HG02759 (cell line): ENCODE measurements around the gene BTG1.
"Not testable (repeated sequence)": the region's sequence is repeated elsewhere in the genome, so short reads cannot be mapped to it uniquely, and the experiment has no call there.

ENCODE experiments used
- ATAC-seq: cut with Tn5 transposase; IDR thresholded peaks from one replicate; pipeline ENCODE4 v1.9.1; 2021; ENCODE audit warnings: mild to moderate bottlenecking, moderate library complexity; ENCODE audit not compliant: unreplicated experiment

Gene BTG1

DNA sequence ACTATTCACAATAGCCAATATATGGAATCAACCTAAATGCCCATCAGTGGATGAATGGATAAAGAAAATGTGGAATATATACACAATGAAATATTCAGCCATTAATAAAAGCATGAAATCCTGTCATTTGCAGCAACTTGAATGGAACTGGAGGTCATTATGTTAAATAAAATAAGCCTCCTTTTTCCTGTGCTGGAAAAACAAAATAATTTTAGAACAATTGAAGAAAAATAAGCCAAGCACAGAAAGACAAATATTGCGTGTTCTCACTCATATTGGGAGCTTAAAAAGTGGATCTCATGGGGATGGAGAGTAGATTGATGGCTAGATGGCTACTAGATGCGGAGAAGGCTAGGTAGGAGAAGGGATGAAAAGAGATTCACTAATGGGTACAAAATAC, 6.3 kb upstream of the BTG1 start:
- no peak for ATAC-seq

DNA sequence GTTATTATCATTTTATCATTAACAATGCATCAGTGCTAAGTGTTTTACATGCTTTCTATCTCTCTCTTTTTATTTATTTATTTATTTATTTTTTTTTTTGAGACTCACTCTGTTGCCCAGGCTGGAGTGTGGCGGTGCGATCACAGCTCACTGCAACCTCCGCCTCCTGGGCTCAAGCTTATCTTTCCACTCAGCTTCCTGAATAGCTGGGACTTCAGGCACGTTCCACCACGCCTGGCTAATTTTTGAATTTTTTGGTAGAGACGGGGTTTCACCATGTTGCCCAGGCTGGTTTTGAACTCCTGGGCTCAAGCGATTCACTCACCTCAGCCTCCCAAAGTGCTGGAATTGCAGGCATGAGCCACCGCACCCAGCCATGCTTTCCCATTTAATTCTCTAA, 3.9 kb upstream of the BTG1 start:
- ATAC-seq, result no peak

DNA sequence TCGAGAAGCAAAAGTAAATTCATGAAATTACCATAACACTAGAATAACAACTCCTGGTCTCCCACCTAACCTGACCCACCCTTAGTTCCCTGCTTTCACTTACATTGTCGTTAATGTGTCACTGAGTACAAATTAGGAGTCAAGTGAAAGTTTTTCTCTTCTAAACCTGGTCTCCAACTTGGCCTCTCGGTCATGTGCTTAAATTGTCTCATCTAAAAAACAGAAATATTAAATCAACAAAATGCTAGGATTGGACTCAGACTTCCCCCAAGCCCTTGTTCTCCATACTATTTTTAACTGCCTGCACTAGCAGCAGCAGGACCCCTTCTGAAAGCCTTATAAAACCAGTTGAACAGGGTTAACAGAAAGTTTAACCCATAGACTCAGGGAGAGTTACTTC, 1.8 kb upstream of the BTG1 start:
- no peak for ATAC-seq

DNA sequence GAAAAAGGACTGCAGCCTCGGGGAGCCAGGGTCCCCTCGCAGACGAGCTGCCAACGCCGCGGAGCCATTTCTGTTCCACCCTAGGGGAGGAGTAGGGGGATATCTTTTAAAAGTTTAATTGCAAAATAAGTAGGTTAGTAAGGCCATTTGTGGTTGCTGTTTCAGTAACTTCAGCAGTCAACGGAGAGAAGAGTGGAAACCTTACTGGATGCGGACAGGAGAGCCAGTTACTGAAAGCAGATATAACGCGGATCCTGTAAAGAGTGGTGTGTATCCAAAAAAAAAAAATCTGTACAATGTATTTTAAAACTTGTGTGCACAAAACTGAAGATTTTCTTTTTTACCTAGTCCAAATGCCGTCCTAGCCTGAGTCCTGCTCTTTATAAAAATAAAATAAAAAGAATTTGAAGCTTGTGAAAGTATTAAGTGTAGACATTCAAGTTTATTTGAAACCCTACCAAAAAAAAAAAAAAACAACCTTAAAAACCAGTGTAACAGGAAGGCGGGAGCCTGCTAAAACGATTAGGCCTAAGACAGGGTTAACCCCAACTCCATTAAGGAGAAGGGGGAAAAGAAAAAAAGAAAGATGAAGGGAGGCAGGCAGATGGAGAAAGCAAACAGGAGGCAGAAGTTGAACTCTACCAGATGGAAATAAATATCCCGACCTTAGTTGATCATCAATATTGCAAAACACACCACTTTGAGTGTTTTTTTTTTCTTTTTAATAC, 1.0 kb upstream of the BTG1 start:
- no peak for ATAC-seq

DNA sequence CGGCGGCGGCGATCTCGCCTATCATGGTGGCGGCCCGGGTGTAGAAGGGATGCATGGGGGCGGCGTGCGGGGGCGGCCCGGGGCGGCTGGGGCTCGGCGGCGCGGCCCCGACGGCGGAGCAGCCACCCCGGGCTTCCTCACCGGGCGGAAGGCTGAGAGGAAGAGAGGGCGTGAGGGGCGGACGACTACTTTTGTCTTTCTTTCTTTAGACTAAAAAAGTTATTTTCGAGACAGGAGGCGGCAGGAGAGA, 240 bp downstream of the BTG1 start:
- peak; percentile 7 for ATAC-seq

DNA sequence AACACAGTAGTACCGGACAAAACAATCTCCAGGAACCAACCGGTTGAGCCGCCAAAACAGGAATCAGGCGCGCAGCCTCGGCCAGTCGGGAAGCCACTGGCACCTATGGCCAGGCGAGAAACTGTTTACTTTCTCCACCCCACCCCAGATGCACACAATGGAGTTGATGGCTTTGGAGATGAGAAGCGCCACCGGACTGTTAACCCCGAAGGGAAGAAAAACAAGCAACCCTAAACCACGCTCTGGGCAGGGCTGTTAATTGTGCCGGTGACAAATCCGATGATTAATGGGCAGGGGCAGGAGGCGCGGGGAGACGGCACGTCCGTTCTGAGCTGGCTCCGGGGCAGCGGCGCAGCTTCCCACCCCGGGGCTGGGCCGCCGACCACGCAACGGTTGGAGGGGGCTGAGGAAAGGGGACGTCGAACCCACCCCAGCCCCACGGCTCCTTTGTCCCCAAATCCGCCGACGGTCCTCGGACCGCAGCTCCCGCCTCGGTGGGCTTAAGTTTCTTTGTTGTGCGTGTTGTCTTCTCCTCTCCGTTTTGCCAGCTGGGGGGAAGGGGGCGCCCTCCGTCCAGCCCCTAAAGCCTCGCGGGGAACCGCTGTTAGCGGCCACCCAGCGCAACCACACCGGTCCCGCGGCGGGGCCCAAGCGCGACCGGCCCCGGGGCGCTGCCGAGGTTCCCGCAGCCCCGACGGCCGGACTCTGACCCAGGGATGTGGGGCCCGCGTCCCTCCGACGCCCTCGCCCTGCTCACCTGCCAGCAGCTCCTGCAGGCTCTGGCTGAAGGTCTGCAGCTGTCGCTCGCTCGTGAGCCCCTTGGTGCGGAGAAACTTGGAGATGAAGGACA, 790 bp downstream of the BTG1 start:
- ATAC-seq, result peak; percentile 1

DNA sequence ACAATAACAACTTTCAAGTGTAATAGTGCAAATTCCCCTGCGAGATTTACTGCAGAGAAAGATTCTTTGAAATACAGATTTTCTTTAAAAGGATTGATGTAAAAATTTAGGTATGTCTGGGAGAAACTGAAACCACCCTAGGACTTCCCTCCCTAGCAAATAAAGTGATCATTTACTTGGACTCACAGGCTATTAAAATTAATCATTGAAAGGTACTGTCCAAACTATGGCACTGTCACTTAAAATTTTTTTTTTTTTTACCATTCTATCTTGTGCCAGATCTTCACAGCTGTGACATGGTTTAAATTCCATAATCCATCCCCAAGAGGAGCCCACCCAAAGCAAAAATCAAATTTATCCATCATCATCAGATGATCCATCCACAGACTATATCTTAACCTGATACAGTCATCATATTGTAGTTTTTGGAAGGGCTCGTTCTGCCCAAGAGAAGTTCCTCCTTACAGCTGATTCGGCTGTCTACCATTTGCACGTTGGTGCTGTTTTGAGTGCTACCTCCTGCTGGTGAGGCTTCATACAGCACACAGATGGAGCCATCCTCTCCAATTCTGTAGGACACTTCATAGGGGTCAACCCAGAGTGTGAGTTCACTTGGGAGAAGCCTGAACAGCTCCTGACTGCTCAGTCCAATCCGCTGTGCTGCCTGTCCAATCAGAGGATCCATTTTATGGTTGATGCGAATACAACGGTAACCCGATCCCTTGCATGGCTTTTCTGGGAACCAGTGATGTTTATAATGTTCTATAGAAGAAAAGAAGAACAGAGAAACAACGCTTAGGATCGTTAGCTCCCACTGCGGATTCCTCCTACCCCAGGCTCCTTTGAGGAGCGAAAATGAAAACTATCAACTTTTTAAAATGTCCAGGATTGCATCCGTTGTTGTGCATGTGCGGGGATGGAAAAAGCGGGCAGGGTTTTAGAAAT, 1.7 kb downstream of the BTG1 start:
- peak; percentile 18 for ATAC-seq

DNA sequence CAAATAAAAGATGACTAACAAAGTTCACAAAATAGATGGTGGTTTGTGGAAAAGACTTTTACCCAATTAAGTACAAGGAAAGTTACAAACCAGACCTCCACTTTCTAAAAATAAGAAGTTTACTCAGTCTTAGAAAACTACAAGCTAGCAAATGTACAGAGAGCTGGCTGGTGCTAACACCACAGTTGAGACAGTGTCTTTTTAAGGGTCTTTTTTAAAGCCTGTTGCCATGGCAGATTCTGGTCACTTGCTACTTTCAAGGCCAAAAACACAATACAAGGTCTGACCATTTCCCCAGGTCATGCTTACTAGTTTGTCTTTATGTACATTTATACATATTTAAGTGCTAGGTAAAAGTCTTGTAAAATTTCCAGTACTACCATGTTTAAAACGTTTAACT, 2.4 kb downstream of the BTG1 start:
- no peak for ATAC-seq

DNA sequence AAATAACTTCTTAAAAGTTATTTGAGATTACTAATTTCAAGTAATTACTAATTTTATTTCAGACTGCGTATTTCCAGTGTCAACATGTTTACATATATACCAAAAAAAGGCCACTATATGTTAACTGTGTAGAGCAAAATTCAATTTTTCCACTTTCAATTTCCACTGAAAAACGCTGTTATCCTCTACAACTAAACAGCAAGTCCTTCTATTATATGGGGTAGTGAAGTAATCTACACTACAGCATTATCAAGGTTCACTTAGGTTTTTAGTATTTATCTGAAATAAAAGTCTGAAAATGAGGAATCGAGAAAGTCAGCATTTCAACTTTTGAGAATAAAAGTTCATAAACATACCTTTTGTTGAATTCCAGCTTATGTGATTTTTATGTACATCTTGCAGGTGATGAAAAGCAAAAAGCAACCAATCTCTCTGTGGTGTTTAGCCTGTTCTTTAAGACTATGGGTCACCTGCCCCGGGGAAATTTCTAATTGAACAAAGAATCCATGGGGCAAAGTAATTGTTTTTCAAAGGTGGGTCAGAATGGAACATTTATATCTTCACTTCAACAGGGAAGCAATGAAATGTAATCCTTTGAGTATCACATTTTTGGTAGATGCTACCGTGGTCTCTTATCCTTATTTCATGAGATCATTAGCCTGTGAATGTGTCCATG, 3.3 kb downstream of the BTG1 start:
- ATAC-seq, result no peak

DNA sequence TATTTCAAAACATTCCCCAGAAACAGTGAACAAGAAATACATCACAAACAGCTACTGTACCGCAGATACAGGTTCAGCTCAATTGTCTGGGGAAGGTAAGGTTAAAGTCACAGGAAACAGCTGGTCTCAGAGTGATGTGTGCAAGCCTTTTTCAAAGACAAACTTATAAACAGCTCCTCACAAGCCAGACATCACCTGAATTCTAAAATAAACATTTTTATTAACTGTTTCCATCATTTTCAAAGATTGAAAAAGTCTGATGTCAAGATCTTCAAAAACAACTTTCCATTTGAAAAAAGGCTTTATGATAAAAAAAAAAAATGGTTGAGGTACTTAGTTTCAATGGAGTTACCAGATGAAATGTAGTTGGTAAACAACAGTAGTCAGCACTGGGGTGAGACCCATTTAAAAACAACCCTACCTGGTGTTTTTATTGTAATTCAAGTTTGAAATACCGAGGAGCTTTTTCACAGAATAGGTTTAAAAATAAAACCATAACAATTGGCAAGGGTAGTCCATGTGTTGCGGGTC, 4.0 kb downstream of the BTG1 start:
- ATAC-seq, result no peak

DNA sequence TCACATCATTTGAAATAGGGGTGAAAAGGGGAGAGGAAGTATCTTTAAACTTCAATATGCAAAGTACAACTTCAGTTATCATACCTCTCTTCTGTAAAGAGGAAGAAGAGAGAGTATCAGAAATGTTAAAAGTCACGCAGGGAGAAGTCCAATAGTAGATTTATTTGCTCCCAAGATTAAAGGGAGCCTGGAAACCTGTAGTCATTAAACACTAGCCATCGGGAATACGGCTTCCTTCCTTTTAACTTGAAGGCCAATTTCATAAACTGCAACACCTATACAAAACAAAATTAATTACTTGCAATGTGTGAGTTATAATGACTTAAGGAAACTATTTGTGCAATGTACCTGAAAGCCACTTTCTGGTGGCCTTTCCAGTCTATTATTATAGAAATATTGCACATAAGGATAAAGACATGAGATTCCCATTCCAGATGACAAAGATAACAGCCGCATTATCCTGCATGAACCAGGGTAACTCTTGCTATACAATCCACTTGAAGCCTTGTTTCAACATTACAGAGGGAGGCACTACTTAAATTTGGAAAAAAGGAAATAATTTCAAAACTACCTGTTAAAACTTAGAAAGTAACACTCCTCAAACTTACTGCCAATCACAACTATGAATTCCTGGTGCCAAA, 4.6 kb downstream of the BTG1 start:
- no peak for ATAC-seq

DNA sequence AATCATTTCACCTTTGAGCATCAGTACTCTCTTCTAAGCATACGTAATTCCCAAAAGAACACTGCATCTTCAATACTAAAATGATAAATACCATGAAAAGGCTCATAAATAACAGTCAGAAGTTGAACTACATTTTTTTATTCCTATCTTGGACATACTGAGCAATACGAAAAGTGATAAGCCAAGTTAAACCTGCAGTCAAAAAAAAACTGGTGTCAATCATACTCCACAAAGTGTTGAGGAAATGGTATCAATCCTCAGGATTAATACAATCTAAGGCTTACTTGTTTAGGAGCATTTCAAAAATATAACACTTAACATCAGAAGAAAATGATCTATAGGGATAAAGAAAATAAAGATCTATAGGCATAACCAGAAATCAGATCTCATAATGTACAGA, 5.5 kb downstream of the BTG1 start:
- ATAC-seq, result no peak

DNA sequence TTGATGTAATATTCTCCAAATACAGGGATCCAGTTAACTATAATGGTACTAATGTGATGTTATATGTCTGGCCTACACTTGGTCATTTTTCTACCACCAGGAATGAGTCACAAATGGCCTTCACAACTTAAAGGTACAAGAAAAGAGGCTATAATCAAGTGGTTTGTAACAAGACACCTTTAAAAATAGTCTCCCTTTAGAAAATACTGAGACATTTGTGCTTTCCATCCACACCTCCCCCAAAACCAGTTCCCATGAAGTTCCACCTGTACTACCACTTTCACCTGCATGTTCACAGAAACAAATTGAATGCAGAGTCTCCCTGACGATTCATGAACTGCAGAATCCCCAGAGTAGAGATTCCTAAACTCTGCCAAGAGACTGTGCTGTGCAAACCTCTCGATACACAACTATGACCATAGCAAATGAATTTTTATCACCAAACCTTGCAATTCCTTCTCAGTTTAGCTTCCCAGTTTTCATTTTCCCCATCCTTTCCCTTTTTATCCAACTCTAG, 6.0 kb downstream of the BTG1 start:
- no peak for ATAC-seq

DNA sequence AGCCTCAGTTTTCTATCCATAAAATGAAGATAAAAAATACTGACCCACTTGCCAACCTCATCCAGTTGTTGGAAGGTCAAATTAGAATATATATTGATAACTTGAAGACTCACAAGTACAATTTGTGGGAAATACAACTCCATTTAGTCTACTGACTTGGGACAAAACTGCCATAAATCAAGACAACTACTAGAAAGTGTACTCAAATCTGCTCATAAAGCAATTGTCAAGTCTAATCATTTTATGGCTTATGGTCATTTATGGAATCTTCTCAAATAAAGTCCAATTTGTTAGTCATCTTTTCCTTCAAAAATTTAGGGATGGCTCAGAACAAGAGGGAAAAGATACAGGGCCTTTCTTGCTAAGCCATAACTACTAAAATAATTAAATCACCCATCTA, 7.0 kb downstream of the BTG1 start:
- ATAC-seq, result no peak

DNA sequence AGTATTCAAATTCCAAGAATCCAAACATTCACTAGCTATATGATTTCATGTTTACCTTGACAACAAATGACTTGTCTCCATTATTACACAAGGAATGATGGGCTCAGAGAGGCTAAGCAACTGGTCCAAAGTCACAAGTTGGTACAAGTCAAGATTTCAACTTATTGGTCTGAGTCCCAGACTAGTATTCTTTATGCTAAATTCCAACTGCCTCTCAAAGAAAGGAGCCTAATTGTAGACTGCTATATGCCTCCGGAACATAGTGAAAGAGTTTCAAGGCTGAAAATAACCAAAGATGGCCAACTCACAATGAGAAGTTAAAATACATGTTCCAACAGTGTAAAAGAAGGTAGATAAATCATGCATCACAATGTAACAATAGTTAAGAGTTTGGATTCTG, 7.5 kb downstream of the BTG1 start:
- ATAC-seq, result no peak

DNA sequence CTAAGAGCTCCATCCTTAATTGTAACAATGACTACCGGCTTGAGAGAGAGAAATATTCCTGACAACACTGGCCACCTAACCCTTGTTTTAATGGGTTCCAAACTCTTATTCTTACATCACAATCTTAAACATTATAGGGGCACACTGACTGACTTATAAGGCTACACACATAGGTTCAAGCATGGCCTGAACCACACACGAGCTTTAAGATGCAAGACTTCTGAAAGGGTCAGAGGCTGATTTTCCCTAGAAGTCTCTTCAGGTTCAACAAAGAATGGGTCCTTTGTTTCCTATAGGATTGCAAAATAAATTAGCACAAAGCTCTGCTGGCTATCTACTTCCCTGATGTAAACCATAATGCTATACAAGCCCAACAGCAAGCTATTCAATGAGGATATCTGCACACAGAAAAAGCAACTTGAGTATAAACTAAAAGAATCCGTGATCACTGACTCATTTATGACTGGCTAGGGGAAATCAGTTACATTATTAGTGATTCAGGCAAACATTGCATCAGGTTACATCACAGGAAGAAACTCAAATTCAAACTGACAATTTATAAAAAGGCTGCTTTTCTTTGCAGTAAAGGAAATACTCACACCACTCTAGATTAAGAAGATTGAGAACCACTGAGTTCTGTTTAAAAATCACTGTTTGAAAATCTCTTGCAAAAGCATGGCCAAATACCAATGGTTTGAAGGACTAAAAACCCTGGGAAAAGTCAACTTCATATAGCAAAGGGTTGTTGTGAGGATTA, 8.5 kb downstream of the BTG1 start:
- ATAC-seq, result no peak

DNA sequence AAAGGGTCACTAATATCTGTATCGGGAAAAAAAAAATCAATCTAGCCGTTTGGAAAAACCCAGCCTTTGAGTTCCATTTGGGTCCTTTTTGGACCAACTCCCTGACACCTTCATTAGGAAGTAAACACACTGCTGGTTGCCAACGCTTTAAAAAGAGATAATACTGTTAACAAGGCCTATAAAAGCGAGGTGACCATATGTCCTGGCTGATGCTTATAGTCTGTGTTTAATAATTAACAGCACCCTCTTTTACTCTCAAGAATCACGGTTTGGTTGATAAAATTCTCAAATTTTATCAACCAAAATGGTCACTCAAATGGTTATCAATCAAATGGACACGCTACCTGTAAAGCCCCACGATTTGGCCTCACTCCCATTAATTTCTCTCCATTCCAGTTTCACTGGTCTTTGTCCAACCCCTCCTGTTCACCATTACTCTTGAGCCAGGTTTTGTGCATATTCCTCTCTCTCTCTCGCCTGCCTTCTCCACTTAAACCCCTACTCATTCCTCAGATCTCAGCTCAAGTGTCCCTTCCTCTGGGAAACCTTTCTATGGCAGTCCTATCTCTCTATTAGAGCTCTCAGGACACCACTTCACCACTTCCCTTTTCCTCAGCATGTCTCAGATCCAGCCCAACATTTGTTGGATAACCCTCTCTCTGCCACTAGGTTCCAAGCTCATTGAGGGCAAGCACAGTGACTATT, 9.5 kb downstream of the BTG1 start:
- no peak for ATAC-seq

DNA sequence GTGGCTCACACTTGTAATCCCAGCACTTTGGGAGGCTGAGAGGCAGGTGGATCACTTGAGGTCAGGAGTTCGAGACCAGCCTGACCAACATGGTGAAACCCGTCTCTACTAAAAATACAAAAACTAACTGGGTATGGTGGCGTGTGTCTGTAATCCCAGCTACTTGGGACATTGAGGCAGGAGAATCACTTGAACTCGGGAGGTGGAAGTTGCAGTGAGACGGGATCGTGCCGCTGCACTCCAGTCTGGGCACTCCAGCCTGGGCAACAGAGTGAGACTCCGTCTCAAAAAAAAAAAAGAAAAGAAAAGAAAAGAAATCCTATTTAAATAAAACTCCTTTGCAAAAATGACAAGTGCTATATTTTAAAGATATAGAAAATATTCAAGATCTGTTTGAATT, 10.1 kb downstream of the BTG1 start:
- not testable (repeated sequence) for ATAC-seq
